Breast epithelium (tissue), 4 donors: Measurements from ENCODE around the gene CSN1S1. TPM values are rescaled to one million over a fixed set of nuclear protein-coding genes. Genes with fewer than 3 reads are reported as not detected.

Experiments
- DNase-seq, 2 donors: peaks; one replicate each; pipeline ENCODE4 v3.0.0-alpha.2; 2019; ENCODE audit warnings: low spot score in 2 of 2
- H3K27ac ChIP-seq, 2 donors: fragments of 200-600 bp; sonication (generic) in 1 of 2; one replicate each; pipeline ENCODE4 v1.5.1; 2016 to 2019; ENCODE audit warnings: mild to moderate bottlenecking in 1 of 2
- H3K27me3 ChIP-seq, 2 donors: fragments of 200-600 bp; sonication (generic) in 1 of 2; one replicate each; pipeline versions ENCODE4 v1.5.1 to v1.6.0; 2017 to 2019; ENCODE audit warnings: control low read depth in 1 of 2, mild to moderate bottlenecking in 1 of 2
- H3K36me3 ChIP-seq: fragments of 200-600 bp; one replicate; pipeline ENCODE4 v1.5.1; 2019
- H3K4me1 ChIP-seq, 2 donors: fragments of 200-600 bp; sonication (generic); one replicate each; pipeline ENCODE4 v1.5.1; 2016 to 2019; ENCODE audit warnings: control low read depth in 1 of 2
- H3K4me3 ChIP-seq, 3 donors: fragments of 200-600 bp; sonication (generic); 1 replicate in 2 of 3; 2 replicates in 1 of 3; pipeline ENCODE4 v1.5.1; 2016 to 2019; ENCODE audit warnings: mild to moderate bottlenecking in 3 of 3, moderate library complexity in 2 of 3
- H3K9me3 ChIP-seq, 2 donors: fragments of 200-600 bp; sonication (generic) in 1 of 2; one replicate each; pipeline ENCODE4 v1.5.1; 2016 to 2019; ENCODE audit warnings: control low read depth in 1 of 2
- POLR2A ChIP-seq: fragments of 450-650 bp; IDR thresholded peaks from one replicate; pipeline ENCODE4 v1.6.1; 2016; ENCODE audit warnings: antibody characterized with exemption, mild to moderate bottlenecking, moderate library complexity
- POLR2AphosphoS5 ChIP-seq, 3 donors: sonication (generic); formaldehyde crosslinking; IDR thresholded peaks; one replicate each; pipeline ENCODE4 v1.6.1; 2017; ENCODE audit warnings: antibody characterized with exemption in 3 of 3
- intact Hi-C: fragments of 100-400 bp; cut with DNase I; formaldehyde crosslinking; loops from one replicate; pipeline ENCODE4 v1.15.1; 2023; ENCODE audit warnings: low total_unique reads
- total RNA-seq, 3 donors: library from RNA; depleted of rRNA; stranded (reverse); fragments of >200 nt; gene quantifications; one replicate each; pipeline ENCODE4 v1.1.0, GENCODE V29; 2016
- TF ChIP-seq, protein P1 (sequence below), 3 donors: fragments of 450-650 bp; IDR thresholded peaks; one replicate each; pipeline ENCODE4 v1.5.1; 2016 to 2017; ENCODE audit warnings: antibody characterized with exemption in 3 of 3, mild to moderate bottlenecking in 3 of 3, moderate library complexity in 3 of 3

The CSN1S1 gene
- total RNA-seq, 3 donors from 2014 or later = 1.0 to 6.7 (median 2.9) TPM

DNA sequence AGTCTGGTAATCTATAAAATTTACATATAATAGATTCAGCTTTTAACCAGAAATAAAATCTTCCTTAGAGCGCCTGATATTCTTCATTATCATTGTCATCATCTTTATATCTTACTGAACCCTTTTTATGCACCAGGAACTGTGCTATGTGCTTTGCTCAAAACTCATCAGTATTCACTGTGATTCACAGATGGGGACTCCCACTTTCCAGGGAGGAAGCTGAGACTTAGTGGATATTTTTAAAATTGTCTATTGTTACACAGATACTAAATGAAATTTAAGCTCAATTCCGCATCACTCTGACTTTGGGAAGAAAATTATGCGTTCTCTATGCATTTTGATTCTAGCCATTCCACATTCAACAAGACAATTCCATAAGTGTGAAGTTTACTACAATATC is 36.1 kb upstream of the CSN1S1 start:
- Histone ChIP-seq H3K9me3 (no peaks in the 10 kb centered on the region), H3K27ac (no peak overlapping the region), H3K4me3 (no peak overlapping the region), H3K4me1 (no peaks in the 10 kb centered on the region), H3K27me3 (no peaks in the 10 kb centered on the region), H3K36me3 (no peaks in the 10 kb centered on the region)
- intact Hi-C loops = no loop called here
- TF ChIP-seq, protein P1, sequence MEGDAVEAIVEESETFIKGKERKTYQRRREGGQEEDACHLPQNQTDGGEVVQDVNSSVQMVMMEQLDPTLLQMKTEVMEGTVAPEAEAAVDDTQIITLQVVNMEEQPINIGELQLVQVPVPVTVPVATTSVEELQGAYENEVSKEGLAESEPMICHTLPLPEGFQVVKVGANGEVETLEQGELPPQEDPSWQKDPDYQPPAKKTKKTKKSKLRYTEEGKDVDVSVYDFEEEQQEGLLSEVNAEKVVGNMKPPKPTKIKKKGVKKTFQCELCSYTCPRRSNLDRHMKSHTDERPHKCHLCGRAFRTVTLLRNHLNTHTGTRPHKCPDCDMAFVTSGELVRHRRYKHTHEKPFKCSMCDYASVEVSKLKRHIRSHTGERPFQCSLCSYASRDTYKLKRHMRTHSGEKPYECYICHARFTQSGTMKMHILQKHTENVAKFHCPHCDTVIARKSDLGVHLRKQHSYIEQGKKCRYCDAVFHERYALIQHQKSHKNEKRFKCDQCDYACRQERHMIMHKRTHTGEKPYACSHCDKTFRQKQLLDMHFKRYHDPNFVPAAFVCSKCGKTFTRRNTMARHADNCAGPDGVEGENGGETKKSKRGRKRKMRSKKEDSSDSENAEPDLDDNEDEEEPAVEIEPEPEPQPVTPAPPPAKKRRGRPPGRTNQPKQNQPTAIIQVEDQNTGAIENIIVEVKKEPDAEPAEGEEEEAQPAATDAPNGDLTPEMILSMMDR (IDR thresholded peaks at IDR 0.05) = no peak
- TF ChIP-seq POLR2AphosphoS5 (IDR thresholded peaks at IDR 0.05) (no peak), POLR2A (no peak)
- DNase-seq = no peak

- Histone ChIP-seq H3K27me3 (no peaks in the 10 kb centered on the region), H3K4me1 (no peaks in the 10 kb centered on the region), H3K9me3 (no peaks in the 10 kb centered on the region), H3K27ac (no peak overlapping the region), H3K36me3 (no peaks in the 10 kb centered on the region), H3K4me3 (no peak overlapping the region)
- intact Hi-C loops = no loop called here
- DNase-seq = no peak
- TF ChIP-seq, protein P1 (IDR thresholded peaks at IDR 0.05) = peak in 2 of 3 donors; percentile 17 to 21
- no peak for TF ChIP-seq POLR2A
Observed at GRCh38 chr4:69896530-69897116, 34.2 kb upstream of the CSN1S1 start.

GRCh38 chr4:69907151-69907550 is 23.7 kb upstream of the CSN1S1 start:
- no peaks in the 10 kb centered on the region for H3K4me1 ChIP-seq
- no peak overlapping the region for H3K27ac ChIP-seq
- TF ChIP-seq POLR2A (no peak), POLR2AphosphoS5 (IDR thresholded peaks at IDR 0.05) (no peak)
- TF ChIP-seq, protein P1 (IDR thresholded peaks at IDR 0.05) = no peak
- no peaks in the 10 kb centered on the region for H3K36me3 ChIP-seq
- H3K9me3 ChIP-seq = peaks cover 0 to 6% of the 10 kb centered on the region in 2 donors
- no peak for DNase-seq
- no peak overlapping the region for H3K4me3 ChIP-seq
- intact Hi-C loops = no loop called here
- H3K27me3 ChIP-seq = no peaks in the 10 kb centered on the region

GRCh38 chr4:69909195-69909594 is 21.7 kb upstream of the CSN1S1 start:
- intact Hi-C loops = no loop called here
- Histone ChIP-seq H3K36me3 (no peaks in the 10 kb centered on the region), H3K4me3 (no peak overlapping the region), H3K9me3 (peaks cover 0 to 6% of the 10 kb centered on the region in 2 donors), H3K27me3 (no peaks in the 10 kb centered on the region), H3K27ac (no peak overlapping the region), H3K4me1 (no peaks in the 10 kb centered on the region)
- TF ChIP-seq POLR2AphosphoS5 (IDR thresholded peaks at IDR 0.05) = no peak
- no peak for DNase-seq

- DNase-seq = no peak
- intact Hi-C loops = no loop called here
- Histone ChIP-seq H3K9me3 (no peaks in the 10 kb centered on the region), H3K4me1 (no peaks in the 10 kb centered on the region), H3K27me3 (no peaks in the 10 kb centered on the region), H3K27ac (no peak overlapping the region), H3K4me3 (no peak overlapping the region), H3K36me3 (no peaks in the 10 kb centered on the region)
- TF ChIP-seq POLR2A (no peak), POLR2AphosphoS5 (IDR thresholded peaks at IDR 0.05) (no peak)
- TF ChIP-seq, protein P1 (IDR thresholded peaks at IDR 0.05) = no peak
Observed at GRCh38 chr4:69910016-69910782, 20.7 kb upstream of the CSN1S1 start.
